Neural progenitor cell (in vitro differentiated cells): ENCODE data around the gene DPAGT1. TPM values are rescaled to one million over a fixed set of nuclear protein-coding genes. Genes with fewer than 3 reads are reported as not detected.

Experiments
- DNase-seq: peaks from one replicate; pipeline ENCODE4 v3.0.0-alpha.2; 2016; ENCODE audit warnings: low spot score
- H2AFZ ChIP-seq: fragments of 200-600 bp; sonication (generic); replicated peaks from 2 replicates; pipeline ENCODE4 v1.6.1; 2016; ENCODE audit warnings: antibody characterized with exemption
- H3F3A ChIP-seq: fragments of 200-600 bp; sonication (generic); 2 replicates; pipeline ENCODE4 v1.6.1; 2016; ENCODE audit warnings: antibody characterized with exemption, low read depth
- H3K27ac ChIP-seq: fragments of 200-600 bp; sonication (generic); 2 replicates; pipeline ENCODE4 v1.5.1; 2016; ENCODE audit warnings: mild to moderate bottlenecking
- H3K27me3 ChIP-seq: fragments of 200-600 bp; sonication (generic); 2 replicates; pipeline ENCODE4 v1.6.1; 2016; ENCODE audit warnings: mild to moderate bottlenecking, moderate library complexity
- H3K36me3 ChIP-seq: fragments of 200-600 bp; sonication (generic); 2 replicates; pipeline ENCODE4 v1.5.1; 2016
- H3K4me1 ChIP-seq: fragments of 200-600 bp; sonication (generic); 2 replicates; pipeline ENCODE4 v1.6.1; 2016; ENCODE audit warnings: mixed run types
- H3K4me2 ChIP-seq: fragments of 200-600 bp; sonication (generic); 2 replicates; pipeline ENCODE4 v1.6.1; 2016
- H3K4me3 ChIP-seq: fragments of 200-600 bp; sonication (generic); 2 replicates; pipeline ENCODE4 v1.5.1; 2016
- H3K79me2 ChIP-seq: fragments of 200-600 bp; sonication (generic); 2 replicates; pipeline ENCODE4 v1.6.1; 2016; ENCODE audit warnings: low read depth
- H3K9ac ChIP-seq: fragments of 200-600 bp; sonication (generic); 2 replicates; pipeline ENCODE4 v1.6.1; 2016
- H3K9me3 ChIP-seq: fragments of 200-600 bp; sonication (generic); 2 replicates; pipeline ENCODE4 v1.5.1; 2016; ENCODE audit warnings: low read depth
- H4K20me1 ChIP-seq: fragments of 200-600 bp; sonication (generic); 2 replicates; pipeline ENCODE4 v1.6.1; 2016; ENCODE audit warnings: low read depth
- H3K27ac Mint-ChIP-seq: 3 replicates; pipeline ENCODE4 v1.8.0; 2021; ENCODE audit warnings: mixed read lengths
- H3K27me3 Mint-ChIP-seq: 2 replicates; pipeline ENCODE4 v1.8.0; 2022; ENCODE audit warnings: low read depth, mild to moderate bottlenecking, inconsistent platforms, moderate library complexity, mixed read lengths; ENCODE audit not compliant: insufficient read depth
- H3K36me3 Mint-ChIP-seq: 3 replicates; pipeline ENCODE4 v1.8.0; 2021; ENCODE audit warnings: mixed read lengths
- H3K4me1 Mint-ChIP-seq: 3 replicates; pipeline ENCODE4 v1.8.0; 2021; ENCODE audit warnings: mixed read lengths
- H3K4me3 Mint-ChIP-seq: 3 replicates; pipeline ENCODE4 v1.8.0; 2021; ENCODE audit warnings: mild to moderate bottlenecking, moderate library complexity, mixed read lengths
- H3K9me3 Mint-ChIP-seq: 3 replicates; pipeline ENCODE4 v1.8.0; 2020; ENCODE audit warnings: mixed read lengths
- CTCF ChIP-seq: fragments of 200-600 bp; sonication (generic); IDR thresholded peaks from 2 replicates; pipeline ENCODE4 v1.5.1; 2017; ENCODE audit warnings: antibody characterized with exemption, mild to moderate bottlenecking
- EZH2 ChIP-seq: fragments of 200-600 bp; sonication (generic); IDR thresholded peaks from 2 replicates; pipeline ENCODE4 v1.6.1; 2017; ENCODE audit warnings: antibody characterized with exemption, mild to moderate bottlenecking, moderate library complexity
- EZH2phosphoT487 ChIP-seq: fragments of 200-600 bp; sonication (generic); IDR thresholded peaks from 2 replicates; pipeline ENCODE4 v1.6.1; 2017; ENCODE audit warnings: antibody characterized with exemption
- total RNA-seq: library from RNA; depleted of rRNA; stranded (reverse); fragments of >200 nt; gene quantifications from 2 replicates; pipeline ENCODE4 v1.2.3, GENCODE V29; 2015; ENCODE audit warnings: low replicate concordance

Gene DPAGT1
- total RNA-seq, 1 donor from 2014 or later: 13.4 TPM

DNA sequence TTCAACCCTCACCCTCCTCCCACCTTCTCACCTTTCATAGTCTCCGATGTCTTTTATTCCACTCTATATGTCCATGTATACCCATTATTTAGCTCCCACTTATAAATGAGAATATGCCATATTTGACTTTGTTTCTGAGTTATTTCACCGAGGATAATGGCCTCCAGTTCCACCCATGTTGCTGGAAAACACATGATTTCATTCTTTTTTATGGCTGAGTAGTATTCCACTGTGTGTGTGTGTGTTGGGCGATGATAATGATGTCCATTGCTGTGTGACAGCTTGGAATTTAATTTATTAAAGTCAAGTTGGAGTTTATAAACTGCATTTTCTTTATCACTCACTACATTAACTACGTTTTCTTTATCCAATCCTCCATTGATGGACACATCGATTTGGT is 16.6 kb upstream of the DPAGT1 start:
- peaks cover 18% of the 10 kb centered on the region for H3K79me2 ChIP-seq
- Mint-ChIP-seq H3K4me1 (peaks cover 19% of the 10 kb centered on the region), H3K27me3 (peaks cover 3% of the 10 kb centered on the region)

GRCh38 chr11:119117004-119117706 is 15.5 kb upstream of the DPAGT1 start:
- Mint-ChIP-seq H3K27me3 (peaks cover 3% of the 10 kb centered on the region), H3K9me3 (no peaks in the 10 kb centered on the region), H3K4me3 (no peak overlapping the region), H3K4me1 (peaks cover 13% of the 10 kb centered on the region), H3K27ac (no peak overlapping the region), H3K36me3 (peaks cover 5% of the 10 kb centered on the region)
- H3K79me2 ChIP-seq: peaks cover 8% of the 10 kb centered on the region
- no peak for DNase-seq
- no peaks in the 10 kb centered on the region for H3K27me3 ChIP-seq
- peaks cover 5% of the 10 kb centered on the region for H4K20me1 ChIP-seq
- H3K9me3 ChIP-seq: no peaks in the 10 kb centered on the region
- H3K4me3 ChIP-seq: no peak overlapping the region
- H3K4me2 ChIP-seq: no peak overlapping the region
- H3K4me1 ChIP-seq: peaks cover 7% of the 10 kb centered on the region
- H3K9ac ChIP-seq: no peak overlapping the region
- H3K27ac ChIP-seq: no peak overlapping the region
- TF ChIP-seq EZH2phosphoT487: no peak
- TF ChIP-seq CTCF: no peak
- no peak for TF ChIP-seq EZH2
- peaks cover 16% of the 10 kb centered on the region for H3F3A ChIP-seq
- H2AFZ ChIP-seq: no peak overlapping the region
- H3K36me3 ChIP-seq: no peaks in the 10 kb centered on the region

More for the DNA sequence above, 16.6 kb upstream of the DPAGT1 start:
- H3K27me3 ChIP-seq: no peaks in the 10 kb centered on the region
- no peak overlapping the region for H3K27ac Mint-ChIP-seq
- no peak overlapping the region for H3K4me3 Mint-ChIP-seq
- H4K20me1 ChIP-seq: peaks cover 12% of the 10 kb centered on the region
- no peak overlapping the region for H3K27ac ChIP-seq
- no peak overlapping the region for H3K4me2 ChIP-seq
- H3F3A ChIP-seq: peaks cover 16% of the 10 kb centered on the region
- peaks cover 12% of the 10 kb centered on the region for H3K4me1 ChIP-seq
- TF ChIP-seq EZH2phosphoT487: no peak
- no peak for TF ChIP-seq EZH2
- no peak for TF ChIP-seq CTCF
- DNase-seq: no peak
- H2AFZ ChIP-seq: no peak overlapping the region
- H3K4me3 ChIP-seq: no peak overlapping the region
- H3K36me3 ChIP-seq: no peaks in the 10 kb centered on the region
- H3K9me3 ChIP-seq: no peaks in the 10 kb centered on the region
- H3K9me3 Mint-ChIP-seq: no peaks in the 10 kb centered on the region
- H3K9ac ChIP-seq: no peak overlapping the region
- H3K36me3 Mint-ChIP-seq: peaks cover 7% of the 10 kb centered on the region

GRCh38 chr11:119116601-119117000 is 14.9 kb upstream of the DPAGT1 start:
- Mint-ChIP-seq H3K4me3 (no peak overlapping the region), H3K27ac (no peak overlapping the region), H3K4me1 (peaks cover 10% of the 10 kb centered on the region), H3K27me3 (peaks cover 3% of the 10 kb centered on the region), H3K36me3 (peaks cover 5% of the 10 kb centered on the region), H3K9me3 (no peaks in the 10 kb centered on the region)
- H2AFZ ChIP-seq: no peak overlapping the region
- no peak for DNase-seq
- no peaks in the 10 kb centered on the region for H3K27me3 ChIP-seq
- no peak overlapping the region for H3K27ac ChIP-seq
- no peaks in the 10 kb centered on the region for H3K9me3 ChIP-seq
- H3K4me3 ChIP-seq: no peak overlapping the region
- H3K4me2 ChIP-seq: no peak overlapping the region
- TF ChIP-seq CTCF (no peak), EZH2 (no peak), EZH2phosphoT487 (no peak)
- H3K4me1 ChIP-seq: peaks cover 7% of the 10 kb centered on the region
- peaks cover 2% of the 10 kb centered on the region for H3K79me2 ChIP-seq
- H3K9ac ChIP-seq: no peak overlapping the region
- H3K36me3 ChIP-seq: no peaks in the 10 kb centered on the region
- H4K20me1 ChIP-seq: no peaks in the 10 kb centered on the region
- H3F3A ChIP-seq: peaks cover 16% of the 10 kb centered on the region
